Activated naive CD8-positive, alpha-beta T cell treated with anti-CD3 and anti-CD28 coated beads for 36 hours (primary cell): ENCODE data around the gene ZNF142. TPM values are rescaled to one million over a fixed set of nuclear protein-coding genes. Genes with fewer than 3 reads are reported as not detected.
"Not testable (repeated sequence)": the region's sequence is repeated elsewhere in the genome, so short reads cannot be mapped to it uniquely, and the experiment has no call there.

Experiments
- DNase-seq: peaks from one replicate; pipeline ENCODE4 v3.0.0; 2021
- H3K27ac Mint-ChIP-seq: one replicate; pipeline ENCODE4 v1.8.0; 2022; ENCODE audit warnings: mild to moderate bottlenecking, moderate library complexity, mixed read lengths
- H3K27me3 Mint-ChIP-seq: one replicate; pipeline ENCODE4 v1.8.0; 2022; ENCODE audit warnings: mild to moderate bottlenecking, mixed read lengths
- H3K36me3 Mint-ChIP-seq: one replicate; pipeline ENCODE4 v1.8.0; 2021; ENCODE audit warnings: mild to moderate bottlenecking, mixed read lengths
- H3K4me1 Mint-ChIP-seq: one replicate; pipeline ENCODE4 v1.8.0; 2021; ENCODE audit warnings: mixed read lengths
- H3K4me3 Mint-ChIP-seq: one replicate; pipeline ENCODE4 v1.8.0; 2022; ENCODE audit warnings: mild to moderate bottlenecking, moderate library complexity, mixed read lengths
- H3K9me3 Mint-ChIP-seq: one replicate; pipeline ENCODE4 v1.8.0; 2022; ENCODE audit warnings: mixed read lengths
- total RNA-seq, 2 experiments: library from RNA; stranded (reverse); gene quantifications; one replicate each; pipeline ENCODE4 v1.2.3, GENCODE V29; 2021

ZNF142 gene
- 10 to 100 TPM; 55.2 to 55.4 TPM for total RNA-seq

GRCh38 chr2:218659258-218659987 is at the start of gene ZNF142, which contains the start of gene BCS1L:
TSS of gene ZNF142 (minus strand) at chr2:218659623. CDS start at chr2:218656429, 3,194 bp downstream.
TSS of gene BCS1L (plus strand) at chr2:218659683. CDS start at chr2:218660988, 1,305 bp downstream.
- Mint-ChIP-seq H3K4me3 (peak within 1 kb of the TSS; percentile 96), H3K27ac (peak within 1 kb of the TSS; percentile 92)

DNA sequence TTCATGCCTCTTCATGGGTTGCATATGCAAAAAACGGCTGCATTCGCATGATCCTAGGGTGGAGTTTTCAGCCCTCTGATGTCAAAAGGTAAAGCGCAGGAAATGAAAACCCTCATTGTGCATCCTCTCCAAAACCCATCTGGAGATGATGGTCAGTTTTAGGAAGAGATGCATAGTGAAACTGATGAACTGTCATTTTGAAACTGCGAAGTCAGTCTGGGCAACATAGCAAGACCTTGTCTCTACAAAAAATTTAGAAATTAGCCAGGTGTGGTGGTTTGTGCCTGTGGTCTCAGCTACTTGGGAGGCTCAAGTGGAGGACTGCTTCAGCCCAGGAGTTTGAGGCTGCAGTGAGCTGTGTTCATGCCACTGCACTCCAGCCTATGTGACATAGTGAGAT is 48.7 kb upstream of the ZNF142 start:
- H3K27me3 Mint-ChIP-seq, result peaks cover 8% of the 10 kb centered on the region
- H3K27ac Mint-ChIP-seq, result no peak overlapping the region
- no peaks in the 10 kb centered on the region for H3K9me3 Mint-ChIP-seq
- peaks cover 9% of the 10 kb centered on the region for H3K4me1 Mint-ChIP-seq
- H3K4me3 Mint-ChIP-seq, result no peak overlapping the region
- no peak for DNase-seq
- H3K36me3 Mint-ChIP-seq, result peaks cover 3% of the 10 kb centered on the region

More at GRCh38 chr2:218659258-218659987, at the start of gene ZNF142, which contains the start of gene BCS1L:
- H3K4me1 Mint-ChIP-seq, result peaks cover 27% of the 10 kb centered on the region
- DNase-seq, result peak; percentile 97
- no peaks in the 10 kb centered on the region for H3K27me3 Mint-ChIP-seq
- H3K9me3 Mint-ChIP-seq, result no peaks in the 10 kb centered on the region
- peaks cover 26% of the 10 kb centered on the region for H3K36me3 Mint-ChIP-seq

DNA sequence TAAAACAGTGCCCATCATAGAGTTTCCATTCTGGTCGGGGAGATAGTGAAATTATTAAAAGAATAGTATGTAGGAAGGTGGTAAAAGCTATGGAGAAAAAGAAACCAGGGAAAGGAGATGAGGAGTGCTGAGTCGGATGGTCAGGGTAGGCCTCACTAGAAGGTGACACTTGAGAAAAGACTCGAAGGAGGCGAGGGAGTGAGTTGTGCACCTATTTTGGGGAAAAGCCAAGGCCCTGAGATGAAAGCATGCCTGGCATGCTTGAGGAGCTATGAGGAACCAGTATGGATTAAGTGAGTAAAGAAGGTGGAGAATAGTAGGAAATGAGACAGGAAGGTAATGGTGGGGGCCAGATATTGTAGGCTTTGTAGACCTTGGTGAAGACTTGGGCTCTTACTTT is 43.9 kb upstream of the ZNF142 start:
- H3K27ac Mint-ChIP-seq, result no peak overlapping the region
- H3K9me3 Mint-ChIP-seq, result no peaks in the 10 kb centered on the region
- no peaks in the 10 kb centered on the region for H3K4me1 Mint-ChIP-seq
- H3K36me3 Mint-ChIP-seq, result no peaks in the 10 kb centered on the region
- peaks cover 8% of the 10 kb centered on the region for H3K27me3 Mint-ChIP-seq
- H3K4me3 Mint-ChIP-seq, result no peak overlapping the region
- DNase-seq, result no peak

DNA sequence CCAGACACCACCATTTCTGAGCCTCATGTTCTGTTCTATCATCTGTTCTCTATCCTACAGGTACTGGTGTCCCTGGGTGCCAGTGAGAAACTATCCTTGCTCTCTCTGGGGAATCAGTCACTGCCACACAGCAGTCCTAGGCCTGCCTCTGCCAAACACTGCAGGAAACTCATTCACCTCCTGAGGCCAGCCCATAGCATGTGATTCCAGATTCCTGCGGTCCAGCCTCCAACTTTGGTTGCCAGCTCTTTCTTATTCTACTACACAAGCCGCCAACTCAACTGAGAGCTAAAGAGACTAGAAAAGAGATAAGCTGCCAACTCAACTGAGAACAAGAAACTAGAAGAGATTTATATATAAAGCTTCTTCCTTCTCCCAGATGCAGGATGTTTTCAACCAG is 42.4 kb upstream of the ZNF142 start:
- Mint-ChIP-seq H3K27ac (no peak overlapping the region), H3K9me3 (no peaks in the 10 kb centered on the region), H3K4me1 (no peaks in the 10 kb centered on the region), H3K4me3 (no peak overlapping the region), H3K36me3 (no peaks in the 10 kb centered on the region), H3K27me3 (peaks cover 4% of the 10 kb centered on the region)
- DNase-seq, result no peak

GRCh38 chr2:218698885-218699284 is 39.5 kb upstream of the ZNF142 start:
- Mint-ChIP-seq H3K36me3 (peaks cover 1% of the 10 kb centered on the region), H3K27ac (no peak overlapping the region), H3K4me1 (no peaks in the 10 kb centered on the region)

DNA sequence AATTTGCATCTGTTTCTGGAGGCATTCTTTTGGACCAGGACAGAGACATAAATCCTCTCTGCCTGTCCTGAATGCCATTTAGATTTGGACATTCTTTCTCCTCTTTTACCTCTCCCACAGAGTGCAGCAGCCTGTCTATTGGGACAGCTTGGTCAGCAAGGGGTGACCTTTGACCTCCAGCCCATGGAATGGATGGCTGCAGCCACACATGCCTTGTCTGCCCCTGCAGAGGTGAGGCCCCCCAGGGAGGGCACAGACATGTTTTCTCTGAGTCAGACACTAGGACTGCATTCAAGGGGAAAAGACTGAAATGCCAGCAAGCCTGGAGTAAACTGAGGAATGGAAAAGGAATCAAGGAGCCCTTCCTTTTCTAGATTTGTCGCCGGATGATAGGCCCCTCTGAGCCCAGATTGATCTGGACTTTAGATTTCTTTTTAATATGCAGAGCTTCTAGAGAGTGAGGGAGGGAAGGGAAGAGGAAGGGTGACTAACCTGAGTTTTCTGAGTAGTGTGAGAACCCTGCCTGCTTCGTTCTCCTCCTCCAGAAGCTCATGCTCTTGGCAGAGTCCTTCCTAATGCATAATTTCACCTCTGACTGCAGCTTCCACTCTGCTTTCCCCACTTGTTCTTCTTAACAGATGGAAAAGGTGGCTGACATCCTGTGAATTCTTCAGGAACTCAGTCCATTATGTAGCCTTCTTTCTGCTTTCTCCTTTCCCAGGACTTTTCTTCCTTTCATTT is 35.2 kb upstream of the ZNF142 start:
- no peak for DNase-seq
- Mint-ChIP-seq H3K9me3 (no peaks in the 10 kb centered on the region), H3K4me1 (no peaks in the 10 kb centered on the region), H3K27me3 (no peaks in the 10 kb centered on the region), H3K27ac (no peak overlapping the region), H3K4me3 (no peak overlapping the region), H3K36me3 (peaks cover 10% of the 10 kb centered on the region)

More at GRCh38 chr2:218698885-218699284, 39.5 kb upstream of the ZNF142 start:
- no peak for DNase-seq
- Mint-ChIP-seq H3K27me3 (no peaks in the 10 kb centered on the region), H3K9me3 (no peaks in the 10 kb centered on the region), H3K4me3 (no peak overlapping the region)

DNA sequence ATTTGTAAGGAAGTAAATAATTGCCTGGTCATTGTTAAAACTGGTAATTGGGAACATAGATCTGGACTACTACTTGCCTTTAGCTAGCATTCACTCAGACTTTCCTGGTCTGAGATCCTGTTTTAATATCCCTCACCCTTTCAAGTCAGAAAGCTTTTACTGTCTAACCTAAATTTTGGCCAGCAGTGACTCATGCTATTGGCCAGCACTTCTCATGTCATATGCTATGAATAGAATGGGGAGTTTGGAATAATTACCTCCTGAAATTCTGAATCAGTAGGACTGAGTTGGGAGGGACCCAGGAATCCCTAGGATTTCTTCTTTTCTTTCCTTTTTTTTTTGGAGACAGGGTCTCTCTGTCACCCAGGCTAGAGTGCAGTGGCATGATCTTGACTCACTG is 31.8 kb upstream of the ZNF142 start:
- H3K36me3 Mint-ChIP-seq, result peaks cover 10% of the 10 kb centered on the region
- no peaks in the 10 kb centered on the region for H3K27me3 Mint-ChIP-seq
- no peaks in the 10 kb centered on the region for H3K9me3 Mint-ChIP-seq
- H3K4me1 Mint-ChIP-seq, result no peaks in the 10 kb centered on the region
- DNase-seq, result no peak
- no peak overlapping the region for H3K4me3 Mint-ChIP-seq
- H3K27ac Mint-ChIP-seq, result no peak overlapping the region

- DNase-seq, result peak; percentile 22
- not testable (repeated sequence) for H3K4me1 Mint-ChIP-seq, H3K27ac Mint-ChIP-seq, H3K4me3 Mint-ChIP-seq, H3K27me3 Mint-ChIP-seq, H3K9me3 Mint-ChIP-seq, H3K36me3 Mint-ChIP-seq
Observed at GRCh38 chr2:218687400-218688060, 28.1 kb upstream of the ZNF142 start.

GRCh38 chr2:218680061-218680460 is 20.6 kb upstream of the ZNF142 start:
- Mint-ChIP-seq H3K4me1 (no peaks in the 10 kb centered on the region), H3K27me3 (no peaks in the 10 kb centered on the region), H3K4me3 (no peak overlapping the region), H3K36me3 (no peaks in the 10 kb centered on the region), H3K27ac (no peak overlapping the region), H3K9me3 (no peaks in the 10 kb centered on the region)
- no peak for DNase-seq

GRCh38 chr2:218679119-218679518 is 19.7 kb upstream of the ZNF142 start:
- no peak for DNase-seq
- H3K27me3 Mint-ChIP-seq, result no peaks in the 10 kb centered on the region
- H3K4me3 Mint-ChIP-seq, result no peak overlapping the region
- H3K9me3 Mint-ChIP-seq, result no peaks in the 10 kb centered on the region
- no peak overlapping the region for H3K27ac Mint-ChIP-seq
- H3K4me1 Mint-ChIP-seq, result no peaks in the 10 kb centered on the region
- no peaks in the 10 kb centered on the region for H3K36me3 Mint-ChIP-seq

GRCh38 chr2:218671654-218672566 is 12.5 kb upstream of the ZNF142 start, which contains the start of the genes RNF25 and STK36:
TSS of gene RNF25 (minus strand) at chr2:218672002. CDS start at chr2:218671970, 32 bp downstream.
TSS of gene STK36 (plus strand) at chr2:218672086. CDS start at chr2:218672830, 744 bp downstream.
- H3K4me1 Mint-ChIP-seq, result peaks cover 17% of the 10 kb centered on the region

DNA sequence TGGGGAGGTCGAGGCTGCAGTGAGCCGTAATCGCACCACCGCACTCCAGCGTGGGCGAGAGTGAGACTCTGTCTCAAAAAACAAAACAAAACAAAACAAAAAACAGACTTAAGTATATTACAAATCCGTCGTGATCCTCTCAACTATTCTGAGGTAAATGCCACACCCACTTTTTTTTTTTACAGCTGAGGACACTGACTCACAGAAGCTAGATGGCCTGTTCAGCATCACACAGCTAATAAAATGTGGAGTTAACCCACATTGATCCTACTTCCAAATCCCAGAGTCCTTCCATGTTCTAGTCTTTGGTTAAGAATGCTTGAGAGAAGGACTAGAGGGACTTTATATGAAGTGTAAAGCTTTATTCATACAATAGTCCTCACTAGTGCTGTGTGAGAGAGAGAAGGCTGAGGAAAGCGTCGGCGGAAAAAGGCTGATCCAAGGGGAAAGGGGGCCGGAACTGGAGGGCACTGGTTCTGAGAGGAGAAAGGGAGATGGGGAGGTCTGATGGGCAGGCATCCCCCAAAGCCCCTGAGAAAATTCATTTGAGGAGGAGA is 11.8 kb upstream of the ZNF142 start:
- Mint-ChIP-seq H3K9me3 (no peaks in the 10 kb centered on the region), H3K27me3 (no peaks in the 10 kb centered on the region), H3K4me1 (peaks cover 17% of the 10 kb centered on the region), H3K4me3 (peak overlapping the region; percentile 94), H3K36me3 (no peaks in the 10 kb centered on the region), H3K27ac (peak overlapping the region; percentile 93)
- no peak for DNase-seq

More at GRCh38 chr2:218671654-218672566, 12.5 kb upstream of the ZNF142 start, which contains the start of the genes RNF25 and STK36:
- DNase-seq, result peak; percentile 86
- H3K27me3 Mint-ChIP-seq, result no peaks in the 10 kb centered on the region
- H3K9me3 Mint-ChIP-seq, result no peaks in the 10 kb centered on the region
- H3K36me3 Mint-ChIP-seq, result no peaks in the 10 kb centered on the region
- peak within 1 kb of the TSS; percentile 93 for H3K27ac Mint-ChIP-seq
- H3K4me3 Mint-ChIP-seq, result peak within 1 kb of the TSS; percentile 94

GRCh38 chr2:218664653-218665052 is 5.2 kb upstream of the ZNF142 start:
- H3K27ac Mint-ChIP-seq, result peak overlapping the region; percentile 31
- H3K36me3 Mint-ChIP-seq, result peaks cover 9% of the 10 kb centered on the region
- peaks cover 13% of the 10 kb centered on the region for H3K4me1 Mint-ChIP-seq
- no peaks in the 10 kb centered on the region for H3K9me3 Mint-ChIP-seq
- no peak for DNase-seq
- H3K27me3 Mint-ChIP-seq, result no peaks in the 10 kb centered on the region
- H3K4me3 Mint-ChIP-seq, result no peak overlapping the region

DNA sequence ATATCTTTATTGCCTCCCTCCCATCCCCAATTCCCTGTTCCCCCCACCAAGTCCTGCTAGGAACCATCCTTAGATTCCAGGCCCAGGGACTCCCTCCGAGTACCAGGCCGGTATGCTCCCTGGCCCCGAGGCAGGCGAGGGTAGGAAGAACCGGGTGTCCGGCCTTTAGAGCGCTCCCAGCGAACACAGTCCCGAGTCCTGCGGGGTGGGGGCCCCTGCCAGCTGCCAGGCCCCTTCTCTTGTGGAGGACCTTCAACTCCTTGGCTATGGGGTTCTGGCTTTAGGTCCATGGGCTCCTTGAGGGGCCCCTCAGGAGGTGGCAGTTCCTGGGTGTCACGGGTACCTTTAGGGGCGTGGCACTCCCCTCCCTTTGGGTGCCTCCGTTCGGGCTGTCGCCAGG is 4.5 kb upstream of the ZNF142 start:
- DNase-seq, result no peak
- Mint-ChIP-seq H3K36me3 (peaks cover 11% of the 10 kb centered on the region), H3K9me3 (no peaks in the 10 kb centered on the region), H3K27ac (no peak overlapping the region), H3K4me3 (no peak overlapping the region), H3K4me1 (peaks cover 13% of the 10 kb centered on the region), H3K27me3 (no peaks in the 10 kb centered on the region)
